GM23338 (cell line): Measurements from ENCODE around the gene ING5.

Experiments used
- CTCF ChIP-seq, 2 experiments: fragments of 200-600 bp in 1 of 2; sonication (generic) in 1 of 2; conservative IDR thresholded peaks; 2 replicates each; pipeline versions ENCODE4 v1.5.1 to v1.6.1; 2016 to 2017; ENCODE audit warnings: antibody characterized with exemption in 2 of 2, low read depth in 2 of 2, mild to moderate bottlenecking in 2 of 2, moderate library complexity in 1 of 2
- EZH2 ChIP-seq: fragments of 200-600 bp; sonication (generic); IDR thresholded peaks from one replicate; pipeline ENCODE4 v1.8.0; 2017; ENCODE audit warnings: antibody characterized with exemption, mild to moderate bottlenecking, low read depth; ENCODE audit not compliant: unreplicated experiment
- EZH2phosphoT487 ChIP-seq: fragments of 200-600 bp; sonication (generic); IDR thresholded peaks from one replicate; pipeline ENCODE4 v1.8.1; 2018; ENCODE audit warnings: antibody characterized with exemption; ENCODE audit not compliant: unreplicated experiment

- TF ChIP-seq EZH2 (no peak), CTCF (conservative IDR thresholded peaks at IDR 0.05; ENCODE audit: low read depth in 2 of 2) (no peak), EZH2phosphoT487 (no peak)
Observed at GRCh38 chr2:241741016-241741415, 39.2 kb downstream of the ING5 start.
